ENCODE results near the gene TBL2. TPM values are rescaled to one million over a fixed set of nuclear protein-coding genes. Genes with fewer than 3 reads are reported as not detected.

TBL2 gene
- total and polyA plus RNA-seq, 11 donors, result 3.5 to 27.3 (median 14.1) TPM

- 51 to 62% (median 57%) methylated on average over 31 to 37 of the region's 37 CpGs for WGBS, 4 donors
- no peak overlapping the region for H3K27ac ChIP-seq
- no peaks in the 10 kb centered on the region for H3K4me1 ChIP-seq
- H3K36me3 ChIP-seq, result no peaks in the 10 kb centered on the region
- H3K9me3 ChIP-seq, result no peaks in the 10 kb centered on the region
- H3K27me3 ChIP-seq, result peaks cover 0 to 20% (median 0%) of the 10 kb centered on the region in 9 donors
- ATAC-seq (no peak), DNase-seq (no peak)
- no peak overlapping the region for H3K4me3 ChIP-seq
- TF ChIP-seq POLR2A (IDR thresholded peaks at IDR 0.05), result no peak
- TF ChIP-seq CTCF (IDR thresholded peaks at IDR 0.05), result no peak
- intact Hi-C loops (cut with DNase I), result no loop called here
Observed at GRCh38 chr7:73596191-73597065, 18.0 kb upstream of the TBL2 start.

- no peak for TF ChIP-seq CTCF (IDR thresholded peaks at IDR 0.05)
- TF ChIP-seq POLR2A (IDR thresholded peaks at IDR 0.05), result no peak
- H3K27me3 ChIP-seq, result peaks cover 0 to 20% (median 0%) of the 10 kb centered on the region in 9 donors
- no peaks in the 10 kb centered on the region for H3K9me3 ChIP-seq
- 83 to 88% (median 86%) methylated on average over 7 to 9 of the region's 9 CpGs for whole genome bisulfite sequencing, 4 donors
- H3K4me1 ChIP-seq, result no peaks in the 10 kb centered on the region
- ATAC-seq (no peak), DNase-seq (no peak)
- no peak overlapping the region for H3K4me3 ChIP-seq
- no peaks in the 10 kb centered on the region for H3K36me3 ChIP-seq
- intact Hi-C loops (cut with DNase I), result no loop called here
- no peak overlapping the region for H3K27ac ChIP-seq
Observed at GRCh38 chr7:73595358-73595757, 17.0 kb upstream of the TBL2 start.

GRCh38 chr7:73593207-73594045 lies 15.0 kb upstream of the TBL2 start:
- DNase-seq (no peak), ATAC-seq (peak in 1 of 4 donors; percentile 11)
- H3K27ac ChIP-seq, result no peak overlapping the region
- H3K36me3 ChIP-seq, result no peaks in the 10 kb centered on the region
- no peaks in the 10 kb centered on the region for H3K9me3 ChIP-seq
- no peaks in the 10 kb centered on the region for H3K4me1 ChIP-seq
- H3K4me3 ChIP-seq, result no peak overlapping the region
- intact Hi-C loops (cut with DNase I), result no loop called here
- peaks cover 0 to 20% (median 0%) of the 10 kb centered on the region in 9 donors for H3K27me3 ChIP-seq
- WGBS, 4 donors, result 72 to 81% (median 78%) methylated on average over 11 to 14 of the region's 14 CpGs
- TF ChIP-seq CTCF (IDR thresholded peaks at IDR 0.05), result no peak
- TF ChIP-seq POLR2A (IDR thresholded peaks at IDR 0.05), result no peak

- Histone ChIP-seq H3K4me3 (no peak overlapping the region), H3K27ac (no peak overlapping the region), H3K36me3 (no peaks in the 10 kb centered on the region), H3K4me1 (peaks cover 0 to 33% (median 0%) of the 10 kb centered on the region in 12 donors), H3K9me3 (no peaks in the 10 kb centered on the region), H3K27me3 (no peaks in the 10 kb centered on the region)
- TF ChIP-seq CTCF (IDR thresholded peaks at IDR 0.05), result no peak
- no peak for TF ChIP-seq POLR2A (IDR thresholded peaks at IDR 0.05)
- DNase-seq (peak in 1 of 5 donors; percentile 47), ATAC-seq (no peak)
- intact Hi-C loops (cut with DNase I), result no loop called here
- WGBS, 4 donors, result 94 to 96% (median 96%) methylated on average over 12 of the region's 12 CpGs
Observed at GRCh38 chr7:73586911-73587310, 8.5 kb upstream of the TBL2 start.

Measured in heart left ventricle (tissue), 16 donors.